Large intestine (tissue), 3 donors: ENCODE results near the gene SPCS1. TPM values are rescaled to one million over a fixed set of nuclear protein-coding genes. Genes with fewer than 3 reads are reported as not detected.

Experiments
- DNase-seq, 2 donors: peaks; one replicate each; pipeline versions ENCODE4 v3.0.0 to v3.0.0-alpha.2; 2013
- H3K27ac ChIP-seq: one replicate; pipeline ENCODE4 v1.5.1; 2013; ENCODE audit warnings: low read length
- H3K27me3 ChIP-seq: 2 replicates; pipeline ENCODE4 v1.6.1; 2013; ENCODE audit warnings: low read length; ENCODE audit not compliant: control insufficient read depth, insufficient read depth
- H3K36me3 ChIP-seq: 2 replicates; pipeline ENCODE4 v1.6.1; 2013; ENCODE audit warnings: low read length; ENCODE audit not compliant: control insufficient read depth, insufficient read depth
- H3K4me1 ChIP-seq: one replicate; pipeline ENCODE4 v1.6.1; 2013; ENCODE audit warnings: low read length; ENCODE audit not compliant: control insufficient read depth, insufficient read depth
- H3K4me3 ChIP-seq: one replicate; pipeline ENCODE4 v1.5.1; 2013; ENCODE audit warnings: low read length
- H3K9me3 ChIP-seq: one replicate; pipeline ENCODE4 v1.6.1; 2013; ENCODE audit warnings: mild to moderate bottlenecking, low read depth, low read length, moderate library complexity; ENCODE audit not compliant: control insufficient read depth
- WGBS: methylation state at CpG from one replicate; pipeline ENCODE4 v1.1.5; 2013; ENCODE audit warnings: low lambda C conversion rate; ENCODE audit not compliant: insufficient coverage; 5-methylcytosine and 5-hydroxymethylcytosine counted together
- polyA plus RNA-seq: library from polyadenylated mRNA; unstranded; fragments of 120-200 nt; gene quantifications from one replicate; pipeline ENCODE4 v1.2.1, GENCODE V29; 2013

The SPCS1 gene
- polyA plus RNA-seq, 1 donor, result 166 TPM

GRCh38 chr3:52693071-52693470 lies 12.8 kb upstream of the SPCS1 start:
- DNase-seq, result no peak
- no peaks in the 10 kb centered on the region for H3K9me3 ChIP-seq
- H3K27me3 ChIP-seq, result no peaks in the 10 kb centered on the region
- no peak overlapping the region for H3K4me3 ChIP-seq
- peaks cover 6% of the 10 kb centered on the region for H3K4me1 ChIP-seq
- peaks cover 80% of the 10 kb centered on the region for H3K36me3 ChIP-seq
- H3K27ac ChIP-seq, result no peak overlapping the region

- no peak for DNase-seq
- H3K36me3 ChIP-seq, result peaks cover 68% of the 10 kb centered on the region
- no peak overlapping the region for H3K4me3 ChIP-seq
- WGBS, result no CpG with 5 or more reads among the region's 7 CpGs
- no peaks in the 10 kb centered on the region for H3K9me3 ChIP-seq
- H3K27ac ChIP-seq, result no peak overlapping the region
- no peaks in the 10 kb centered on the region for H3K27me3 ChIP-seq
- H3K4me1 ChIP-seq, result no peaks in the 10 kb centered on the region
Measured at GRCh38 chr3:52694528-52695189, 11.2 kb upstream of the SPCS1 start.

- DNase-seq, result no peak
- H3K9me3 ChIP-seq, result no peaks in the 10 kb centered on the region
- 100% methylated on average over 1 of the region's 4 CpGs for WGBS
- H3K4me1 ChIP-seq, result no peaks in the 10 kb centered on the region
- no peak overlapping the region for H3K27ac ChIP-seq
- peaks cover 60% of the 10 kb centered on the region for H3K36me3 ChIP-seq
- no peak overlapping the region for H3K4me3 ChIP-seq
- H3K27me3 ChIP-seq, result no peaks in the 10 kb centered on the region
Measured at GRCh38 chr3:52695798-52696671, 9.9 kb upstream of the SPCS1 start.

GRCh38 chr3:52696830-52697631 lies 8.9 kb upstream of the SPCS1 start:
- Histone ChIP-seq H3K27me3 (no peaks in the 10 kb centered on the region), H3K4me3 (no peak overlapping the region), H3K4me1 (no peaks in the 10 kb centered on the region), H3K27ac (no peak overlapping the region), H3K9me3 (no peaks in the 10 kb centered on the region), H3K36me3 (peaks cover 52% of the 10 kb centered on the region)
- DNase-seq, result no peak
- WGBS, result no CpG with 5 or more reads among the region's 2 CpGs

- WGBS, result no CpG with 5 or more reads among the region's 4 CpGs
- no peak for DNase-seq
Measured at GRCh38 chr3:52697632-52697965, 8.3 kb upstream of the SPCS1 start.

GRCh38 chr3:52703341-52703740 lies 2.6 kb upstream of the SPCS1 start:
- Histone ChIP-seq H3K4me3 (no peak overlapping the region), H3K4me1 (peaks cover 13% of the 10 kb centered on the region), H3K36me3 (peaks cover 11% of the 10 kb centered on the region), H3K9me3 (no peaks in the 10 kb centered on the region), H3K27me3 (no peaks in the 10 kb centered on the region), H3K27ac (no peak overlapping the region)
- WGBS, result 94% methylated on average over 3 of the region's 7 CpGs
- DNase-seq, result no peak

More at GRCh38 chr3:52697632-52697965, 8.3 kb upstream of the SPCS1 start:
- H3K9me3 ChIP-seq, result no peaks in the 10 kb centered on the region
- no peaks in the 10 kb centered on the region for H3K4me1 ChIP-seq
- no peak overlapping the region for H3K4me3 ChIP-seq
- H3K27ac ChIP-seq, result no peak overlapping the region
- no peaks in the 10 kb centered on the region for H3K27me3 ChIP-seq
- H3K36me3 ChIP-seq, result peaks cover 50% of the 10 kb centered on the region

- Histone ChIP-seq H3K4me3 (peak overlapping the region; percentile 89), H3K27ac (peak overlapping the region; percentile 70), H3K36me3 (peaks cover 11% of the 10 kb centered on the region), H3K27me3 (no peaks in the 10 kb centered on the region), H3K4me1 (peaks cover 13% of the 10 kb centered on the region), H3K9me3 (no peaks in the 10 kb centered on the region)
- DNase-seq, result peak; percentile 31 to 67
- no CpG with 5 or more reads among the region's 22 CpGs for WGBS
Measured at GRCh38 chr3:52704611-52705437, 1.1 kb upstream of the SPCS1 start.

- Histone ChIP-seq H3K9me3 (no peaks in the 10 kb centered on the region), H3K4me3 (peak overlapping the region; percentile 89), H3K27me3 (no peaks in the 10 kb centered on the region), H3K27ac (peak overlapping the region; percentile 70), H3K4me1 (peaks cover 13% of the 10 kb centered on the region), H3K36me3 (peaks cover 8% of the 10 kb centered on the region)
- DNase-seq, result no peak
- WGBS, result no CpG with 5 or more reads among the region's 25 CpGs
Measured at GRCh38 chr3:52705438-52705687, 543 bp upstream of the SPCS1 start.

GRCh38 chr3:52707585-52707984 lies 1.7 kb downstream of the SPCS1 start:
- no peak for DNase-seq
- Histone ChIP-seq H3K9me3 (no peaks in the 10 kb centered on the region), H3K27ac (no peak overlapping the region), H3K4me1 (peaks cover 13% of the 10 kb centered on the region), H3K27me3 (no peaks in the 10 kb centered on the region), H3K4me3 (peak overlapping the region; percentile 89), H3K36me3 (peaks cover 13% of the 10 kb centered on the region)
- WGBS, result 88% methylated on average over 3 of the region's 4 CpGs

- no peak for DNase-seq
- Histone ChIP-seq H3K27me3 (no peaks in the 10 kb centered on the region), H3K36me3 (peaks cover 13% of the 10 kb centered on the region), H3K4me1 (peaks cover 3% of the 10 kb centered on the region), H3K27ac (no peak overlapping the region), H3K9me3 (no peaks in the 10 kb centered on the region), H3K4me3 (no peak overlapping the region)
- 100% methylated on average over 1 of the region's 2 CpGs for WGBS
Measured at GRCh38 chr3:52710512-52710911, 4.6 kb downstream of the SPCS1 start.
